CD4-positive, alpha-beta memory T cell (primary cell): ENCODE results near the gene TMEM229B. TPM values are rescaled to one million over a fixed set of nuclear protein-coding genes. Genes with fewer than 3 reads are reported as not detected.

Source experiments
- CTCF ChIA-PET: fragments of 350-600 bp; sonication (Branson Sonifier 250); formaldehyde crosslinking; loops from one replicate; lab custom pipeline; 2021; ENCODE audit warnings: inconsistent platforms; ENCODE audit not compliant: partially characterized antibody; lab: Charles Lee
- POLR2A ChIA-PET: fragments of 350-600 bp; sonication (Branson Sonifier 250); formaldehyde crosslinking; loops from one replicate; lab custom pipeline; 2021; ENCODE audit not compliant: partially characterized antibody; lab: Charles Lee
- DNase-seq, 5 donors: peaks; one replicate each; pipeline versions ENCODE4 v3.0.0 to v3.0.0-alpha.2; 2020 to 2022; ENCODE audit warnings: mixed read lengths in 1 of 5
- H3K27ac ChIP-seq: one replicate; pipeline ENCODE4 v1.7.0; 2013; ENCODE audit warnings: low read depth, low read length
- H3K27me3 ChIP-seq: 2 replicates; pipeline ENCODE4 v1.7.0; 2013; ENCODE audit warnings: mild to moderate bottlenecking, low read length, moderate library complexity; ENCODE audit not compliant: insufficient read depth
- H3K36me3 ChIP-seq: 2 replicates; pipeline ENCODE4 v1.7.0; 2013; ENCODE audit warnings: mild to moderate bottlenecking, low read length, moderate library complexity; ENCODE audit not compliant: insufficient read depth
- H3K4me1 ChIP-seq: 2 replicates; pipeline ENCODE4 v1.7.0; 2013; ENCODE audit warnings: mild to moderate bottlenecking, low read length, moderate library complexity; ENCODE audit not compliant: insufficient read depth
- H3K4me3 ChIP-seq, 2 donors: one replicate each; pipeline ENCODE4 v1.7.0; 2013; ENCODE audit warnings: low read length in 2 of 2, mild to moderate bottlenecking in 1 of 2
- H3K9me3 ChIP-seq, 2 donors: one replicate each; pipeline ENCODE4 v1.7.0; 2013; ENCODE audit warnings: low read length in 2 of 2, control low read depth in 1 of 2; ENCODE audit not compliant: control insufficient read depth in 1 of 2
- H3K27ac Mint-ChIP-seq, 7 donors: one replicate each; pipeline ENCODE4 v1.8.0; 2020 to 2021; ENCODE audit warnings: mixed read lengths in 7 of 7, mild to moderate bottlenecking in 6 of 7, inconsistent platforms in 3 of 7, moderate library complexity in 3 of 7
- H3K27me3 Mint-ChIP-seq, 2 donors: one replicate each; pipeline ENCODE4 v1.8.0; 2020 to 2021; ENCODE audit warnings: mixed read lengths in 2 of 2
- H3K36me3 Mint-ChIP-seq, 2 donors: one replicate each; pipeline ENCODE4 v1.8.0; 2020 to 2021; ENCODE audit warnings: mixed read lengths in 2 of 2, inconsistent platforms in 1 of 2, mild to moderate bottlenecking in 1 of 2
- H3K4me1 Mint-ChIP-seq, 4 donors: one replicate each; pipeline ENCODE4 v1.8.0; 2020 to 2021; ENCODE audit warnings: mixed read lengths in 4 of 4, mild to moderate bottlenecking in 1 of 4
- H3K4me3 Mint-ChIP-seq, 8 donors: one replicate each; pipeline ENCODE4 v1.8.0; 2020 to 2021; ENCODE audit warnings: mixed read lengths in 8 of 8, mild to moderate bottlenecking in 7 of 8, moderate library complexity in 6 of 8, inconsistent platforms in 3 of 8
- H3K9me3 Mint-ChIP-seq, 8 donors: one replicate each; pipeline ENCODE4 v1.8.0; 2020 to 2021; ENCODE audit warnings: mixed read lengths in 8 of 8, mild to moderate bottlenecking in 5 of 8, inconsistent platforms in 3 of 8, moderate library complexity in 1 of 8
- intact Hi-C: fragments of 100-400 bp; cut with micrococcal nuclease; formaldehyde crosslinking; loops from one replicate; pipeline ENCODE4 v1.15.1; 2023
- microRNA-seq: library from miRNA; unstranded; fragments of <30 nt; microRNA quantifications from one replicate; pipeline ENCODE4 v1.2.0, GENCODE V29; 2021; ENCODE audit warnings: borderline replicate concordance, borderline number of aligned reads, borderline microRNAs expressed, mixed read lengths
- polyA plus RNA-seq, 2 donors: library from polyadenylated mRNA; unstranded; fragments of 300-500 nt; fragmentation: Illumina TruSeq; gene quantifications; one replicate each; pipeline ENCODE4 v1.2.3, GENCODE V29; 2021
- total RNA-seq, 2 experiments: library from RNA; stranded (reverse); gene quantifications; one replicate each; pipeline ENCODE4 v1.2.3, GENCODE V29; 2021

The TMEM229B gene
- total and polyA plus RNA-seq, 4 experiments from 2014 or later: 12.5 to 35.8 (median 31.9) TPM

DNA sequence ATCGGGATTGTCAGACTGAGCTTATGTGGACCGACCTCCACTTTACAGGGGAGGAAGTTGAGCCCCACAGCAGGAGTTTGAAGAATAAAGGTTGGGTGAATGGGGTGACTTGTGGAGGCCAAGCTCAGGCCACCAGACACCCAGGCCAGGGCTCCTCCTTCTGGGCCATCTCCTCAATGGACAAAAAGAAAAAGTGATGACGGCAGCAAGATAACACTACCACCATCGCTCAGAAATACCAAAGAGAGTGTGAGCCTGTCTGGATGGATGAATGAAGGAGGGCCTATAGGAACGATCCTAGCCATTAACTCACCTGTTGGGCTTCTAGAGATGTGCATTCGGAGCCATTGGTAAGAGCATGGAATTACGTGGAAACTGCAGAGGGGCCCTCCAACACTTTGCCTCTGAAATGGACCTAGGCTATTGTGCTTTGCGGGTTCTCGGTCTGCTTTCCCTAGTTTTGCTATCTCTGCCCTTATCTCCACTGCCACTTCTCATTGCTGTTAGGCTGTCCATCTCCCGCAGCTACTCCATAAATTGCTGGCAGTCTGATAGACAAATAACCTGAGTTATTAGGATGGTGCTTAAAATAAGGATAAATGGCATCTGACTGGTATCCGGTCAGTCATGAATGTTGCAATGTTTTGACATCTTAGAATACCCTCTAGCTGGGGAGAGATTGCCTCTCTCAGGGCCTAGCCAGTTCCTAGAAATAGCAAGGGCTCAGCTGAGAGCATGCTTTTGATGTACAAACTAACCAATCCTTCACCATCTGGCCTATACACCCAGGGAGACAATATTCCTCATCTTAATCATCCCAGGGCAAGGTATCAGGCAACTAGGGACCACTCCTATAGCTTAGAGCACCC is 66.9 kb downstream of the TMEM229B start:
- peaks cover 6 to 7% of the 10 kb centered on the region in 2 donors for H3K27me3 Mint-ChIP-seq
- no peak overlapping the region for H3K27ac Mint-ChIP-seq
- Histone ChIP-seq H3K4me1 (no peaks in the 10 kb centered on the region), H3K4me3 (no peak overlapping the region), H3K36me3 (no peaks in the 10 kb centered on the region), H3K9me3 (no peaks in the 10 kb centered on the region), H3K27me3 (no peaks in the 10 kb centered on the region), H3K27ac (no peak overlapping the region)
- intact Hi-C loops: no loop called here
- ChIA-PET CTCF (interaction anchor here (1.4 to 10.7 kb wide), 3 partner anchors 105 to 282 kb away, joined by 3 to 58 read pairs (median 14); no protein-coding TSS in a partner anchor), POLR2A (no interaction called here)
- H3K36me3 Mint-ChIP-seq: no peaks in the 10 kb centered on the region
- no peak for DNase-seq
- H3K9me3 Mint-ChIP-seq: no peaks in the 10 kb centered on the region
- no peaks in the 10 kb centered on the region for H3K4me1 Mint-ChIP-seq
- no peak overlapping the region for H3K4me3 Mint-ChIP-seq

Small RNA genes within 50 kb of the gene (microRNA-seq; reads per million reads assigned to microRNA genes)
- gene MIR5694: not detected

Other genes with a start within 250 kb of the TMEM229B start
- 10 to 100 TPM; 16.2 to 18.5 TPM for gene PALS1, start 247.3 kb downstream of the TMEM229B start, total RNA-seq
- gene PALS1, start 247.3 kb downstream of the TMEM229B start, polyA plus RNA-seq: 1 to 10 TPM; 2.2 to 3.4 TPM
- gene ATP6V1D, start 128.9 kb downstream of the TMEM229B start, total RNA-seq: 10 to 100 TPM; 26.8 to 35.0 TPM
- 10 to 100 TPM; 45.2 to 57.5 TPM for gene ATP6V1D, start 128.9 kb downstream of the TMEM229B start, polyA plus RNA-seq
- 10 to 100 TPM; 62.0 to 72.1 TPM for gene EIF2S1, start 128.4 kb downstream of the TMEM229B start, total RNA-seq
- gene EIF2S1, start 128.4 kb downstream of the TMEM229B start, polyA plus RNA-seq: 100 to 1,000 TPM; 129 to 185 TPM
- 1 to 10 TPM; 1.9 to 4.1 TPM for gene PLEK2, start 76.6 kb downstream of the TMEM229B start, total RNA-seq
- 1 to 10 TPM; 2.3 to 2.7 TPM for gene PLEK2, start 76.6 kb downstream of the TMEM229B start, polyA plus RNA-seq
- under 1 TPM; 0.22 to 0.41 TPM for gene PLEKHH1, start 44.6 kb upstream of the TMEM229B start, total RNA-seq
- 1 to 10 TPM in 1 of 2 donors, not detected in 1; 1.1 TPM for gene PLEKHH1, start 44.6 kb upstream of the TMEM229B start, polyA plus RNA-seq
- 10 to 100 TPM; 28.0 to 35.8 TPM for gene PIGH, start 111.5 kb upstream of the TMEM229B start, total RNA-seq
- gene PIGH, start 111.5 kb upstream of the TMEM229B start, polyA plus RNA-seq: 10 to 100 TPM; 31.5 to 32.3 TPM
- under 1 TPM in 1 of 2 experiments, not detected in 1; 0.55 TPM for gene ARG2, start 131.2 kb upstream of the TMEM229B start, total RNA-seq
- 1 to 10 TPM; 1.3 to 1.4 TPM for gene ARG2, start 131.2 kb upstream of the TMEM229B start, polyA plus RNA-seq
- 10 to 100 TPM; 71.1 to 72.6 TPM for gene VTI1B, start 185.9 kb upstream of the TMEM229B start, total RNA-seq
- 10 to 100 TPM; 62.1 to 97.8 TPM for gene VTI1B, start 185.9 kb upstream of the TMEM229B start, polyA plus RNA-seq
- 10 to 100 TPM; 45.2 to 46.0 TPM for gene RDH11, start 207.0 kb upstream of the TMEM229B start, total RNA-seq
- gene RDH11, start 207.0 kb upstream of the TMEM229B start, polyA plus RNA-seq: 10 to 100 TPM; 72.7 to 95.3 TPM
- gene RDH12, start 213.2 kb upstream of the TMEM229B start, total RNA-seq: not detected
- gene RDH12, start 213.2 kb upstream of the TMEM229B start, polyA plus RNA-seq: not detected